Panc1 (cell line): ENCODE results near the gene SHISAL2B. TPM values are rescaled to one million over a fixed set of nuclear protein-coding genes. Genes with fewer than 3 reads are reported as not detected.
"Not testable (repeated sequence)": the region's sequence is repeated elsewhere in the genome, so short reads cannot be mapped to it uniquely, and the experiment has no call there.

Experiments
- ATAC-seq: fragments of 200-7000 bp; cut with Tn5 transposase; 2 replicates; pipeline ENCODE4 v1.9.1; 2020; ENCODE audit warnings: mild to moderate bottlenecking, moderate library complexity
- BruUV-seq: library from RNA; stranded (reverse); fragments of 400-500 nt; replicated peaks from 2 replicates; lab custom pipeline; 2021; lab: Mats Ljungman, UMichigan
- CTCF ChIA-PET: fragments of 300-600 bp; sonication (Branson Sonifier 250); formaldehyde crosslinking; loops from one replicate; lab custom pipeline; 2022; ENCODE audit warnings: antibody characterized with exemption; lab: Charles Lee
- POLR2A ChIA-PET: fragments of 300-600 bp; sonication (Branson Sonifier 250); formaldehyde crosslinking; loops from one replicate; lab custom pipeline; 2022; ENCODE audit warnings: antibody characterized with exemption; lab: Charles Lee
- DNase-seq: peaks from one replicate; pipeline ENCODE4 v3.0.0-alpha.2; 2010; ENCODE audit warnings: low read depth, low spot score
- H3K27ac ChIP-seq: 2 replicates; pipeline ENCODE4 v1.5.1; 2011; ENCODE audit warnings: mild to moderate bottlenecking, low read length, inconsistent platforms
- H3K27me3 ChIP-seq: fragments of 200-500 bp; sonication (Bioruptor generic); 2 replicates; pipeline ENCODE4 v1.6.0; 2014; ENCODE audit warnings: low read length, inconsistent platforms; ENCODE audit not compliant: control insufficient read depth, insufficient read depth
- H3K36me3 ChIP-seq: fragments of 200-500 bp; sonication (Bioruptor generic); 2 replicates; pipeline ENCODE4 v1.5.1; 2014; ENCODE audit warnings: inconsistent platforms, mild to moderate bottlenecking, low read length, moderate library complexity; ENCODE audit not compliant: control insufficient read depth, insufficient read depth
- H3K4me1 ChIP-seq: 2 replicates; pipeline ENCODE4 v1.5.1; 2011; ENCODE audit warnings: inconsistent platforms, mild to moderate bottlenecking, low read length, moderate library complexity; ENCODE audit not compliant: control insufficient read depth, insufficient read depth
- H3K4me3 ChIP-seq, 2 experiments: 2 replicates each; pipeline ENCODE4 v1.5.1; 2011 to 2012; ENCODE audit warnings: low read depth in 2 of 2, low read length in 2 of 2, mild to moderate bottlenecking in 2 of 2, inconsistent platforms in 1 of 2, moderate library complexity in 1 of 2
- H3K9me3 ChIP-seq: fragments of 200-500 bp; sonication (Bioruptor generic); 2 replicates; pipeline ENCODE4 v1.5.1; 2014; ENCODE audit warnings: low read depth, mild to moderate bottlenecking, inconsistent platforms, low read length, moderate library complexity; ENCODE audit not compliant: control insufficient read depth, insufficient read depth
- POLR2AphosphoS5 ChIP-seq: IDR thresholded peaks from 2 replicates; pipeline ENCODE4 v1.6.1; 2012; ENCODE audit warnings: mild to moderate bottlenecking, low read depth, low read length, moderate library complexity
- REST ChIP-seq, 2 experiments: IDR thresholded peaks; 2 replicates each; pipeline ENCODE4 v1.6.1; 2011 to 2012; ENCODE audit warnings: low read depth in 2 of 2, control low read depth in 1 of 2, low read length in 1 of 2, mild to moderate bottlenecking in 1 of 2, moderate library complexity in 1 of 2; ENCODE audit not compliant: insufficient read depth in 1 of 2
- SIN3A ChIP-seq: IDR thresholded peaks from 2 replicates; pipeline ENCODE4 v1.6.1; 2012; ENCODE audit warnings: low read depth, mild to moderate bottlenecking, low read length, moderate library complexity, borderline replicate concordance; ENCODE audit not compliant: insufficient read depth
- TCF7L2 ChIP-seq: IDR thresholded peaks from 2 replicates; pipeline ENCODE4 v1.6.1; 2011; ENCODE audit warnings: mild to moderate bottlenecking, low read depth, low read length, inconsistent platforms
- in situ Hi-C: cut with HindIII; loops from 2 replicates; pipeline ENCODE4 v1.10.0; 2016; ENCODE audit warnings: low sequenced_read_pairs, low pct_unique_long_range_greater_than_20kb
- intact Hi-C: fragments of 100-400 bp; cut with micrococcal nuclease; formaldehyde crosslinking; loops from one replicate; pipeline ENCODE4 v1.10.0; 2022; ENCODE audit not compliant: unreplicated experiment
- total RNA-seq: library from RNA; stranded (reverse); gene quantifications from one replicate; pipeline ENCODE4 v1.2.1, GENCODE V29; 2021; ENCODE audit not compliant: unreplicated experiment
- TF ChIP-seq, protein P1 (sequence below): fragments of 450-650 bp; IDR thresholded peaks from 2 replicates; pipeline ENCODE4 v1.5.1; 2017; ENCODE audit warnings: mild to moderate bottlenecking

SHISAL2B gene
- total RNA-seq, 1 experiment from 2014 or later = not detected

GRCh38 chr5:64655596-64655995 lies 34.7 kb upstream of the SHISAL2B start:
- Histone ChIP-seq H3K4me1 (no peaks in the 10 kb centered on the region), H3K27ac (no peak overlapping the region), H3K9me3 (no peaks in the 10 kb centered on the region), H3K27me3 (peaks cover 1% of the 10 kb centered on the region; the same call in 1 of the 2 replicates), H3K36me3 (no peaks in the 10 kb centered on the region), H3K4me3 (no peak overlapping the region)
- ChIA-PET POLR2A (no interaction called here), CTCF (no interaction called here)
- TF ChIP-seq TCF7L2 = no peak
- no peak for TF ChIP-seq REST (IDR thresholded peaks at IDR 0.05; ENCODE audit: insufficient read depth in 1 of 2, low read depth in 2 of 2, low read length in 1 of 2)
- TF ChIP-seq POLR2AphosphoS5 = no peak
- TF ChIP-seq, protein P1, sequence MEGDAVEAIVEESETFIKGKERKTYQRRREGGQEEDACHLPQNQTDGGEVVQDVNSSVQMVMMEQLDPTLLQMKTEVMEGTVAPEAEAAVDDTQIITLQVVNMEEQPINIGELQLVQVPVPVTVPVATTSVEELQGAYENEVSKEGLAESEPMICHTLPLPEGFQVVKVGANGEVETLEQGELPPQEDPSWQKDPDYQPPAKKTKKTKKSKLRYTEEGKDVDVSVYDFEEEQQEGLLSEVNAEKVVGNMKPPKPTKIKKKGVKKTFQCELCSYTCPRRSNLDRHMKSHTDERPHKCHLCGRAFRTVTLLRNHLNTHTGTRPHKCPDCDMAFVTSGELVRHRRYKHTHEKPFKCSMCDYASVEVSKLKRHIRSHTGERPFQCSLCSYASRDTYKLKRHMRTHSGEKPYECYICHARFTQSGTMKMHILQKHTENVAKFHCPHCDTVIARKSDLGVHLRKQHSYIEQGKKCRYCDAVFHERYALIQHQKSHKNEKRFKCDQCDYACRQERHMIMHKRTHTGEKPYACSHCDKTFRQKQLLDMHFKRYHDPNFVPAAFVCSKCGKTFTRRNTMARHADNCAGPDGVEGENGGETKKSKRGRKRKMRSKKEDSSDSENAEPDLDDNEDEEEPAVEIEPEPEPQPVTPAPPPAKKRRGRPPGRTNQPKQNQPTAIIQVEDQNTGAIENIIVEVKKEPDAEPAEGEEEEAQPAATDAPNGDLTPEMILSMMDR = no peak
- TF ChIP-seq SIN3A = no peak
- in situ Hi-C loops (no loop called here), intact Hi-C loops (no loop called here)
- no TSS peak for BruUV-seq
- no peak for DNase-seq
- no peak for ATAC-seq

DNA sequence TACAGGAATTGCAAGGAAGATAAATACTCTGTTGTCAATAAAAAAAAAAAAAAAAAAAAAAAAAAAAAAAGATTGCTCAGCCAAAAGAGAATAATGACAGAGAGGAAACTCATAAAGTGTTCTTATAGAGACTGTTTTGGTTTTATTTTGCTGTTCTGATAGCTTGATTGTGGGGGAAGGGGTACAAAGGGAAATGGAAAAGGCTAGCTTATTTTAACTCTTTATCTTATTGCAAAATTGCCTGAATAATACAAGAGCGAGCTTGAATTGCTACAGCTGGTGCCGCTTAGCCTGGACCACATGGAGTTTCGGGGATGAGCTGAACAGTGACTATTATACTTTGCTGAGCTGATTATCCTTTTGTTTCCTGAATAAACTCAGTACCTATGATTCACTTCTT lies 31.0 kb upstream of the SHISAL2B start:
- H3K4me3 ChIP-seq = no peak overlapping the region
- peaks cover 3% of the 10 kb centered on the region; the same call in 1 of the 2 replicates for H3K27me3 ChIP-seq
- no peaks in the 10 kb centered on the region for H3K9me3 ChIP-seq
- no peak for ATAC-seq
- no TSS peak for BruUV-seq
- no peaks in the 10 kb centered on the region for H3K36me3 ChIP-seq
- ChIA-PET CTCF (no interaction called here), POLR2A (interaction anchor here (0.7 kb wide), 1 partner anchor 90 kb away, joined by 7 read pairs; no protein-coding TSS in a partner anchor)
- TF ChIP-seq SIN3A (no peak), POLR2AphosphoS5 (no peak), TCF7L2 (no peak), REST (IDR thresholded peaks at IDR 0.05; ENCODE audit: insufficient read depth in 1 of 2, low read depth in 2 of 2, low read length in 1 of 2) (no peak)
- TF ChIP-seq, protein P1 = no peak
- DNase-seq = no peak
- in situ Hi-C loops = no loop called here
- intact Hi-C loops = no loop called here
- H3K4me1 ChIP-seq = no peaks in the 10 kb centered on the region
- no peak overlapping the region for H3K27ac ChIP-seq

GRCh38 chr5:64663181-64663580 lies 27.1 kb upstream of the SHISAL2B start:
- not testable (repeated sequence) for ATAC-seq

More at GRCh38 chr5:64663181-64663580, 27.1 kb upstream of the SHISAL2B start:
- H3K27me3 ChIP-seq, BruUV-seq, CTCF ChIA-PET, H3K9me3 ChIP-seq, H3K27ac ChIP-seq, H3K4me3 ChIP-seq, intact Hi-C loops, H3K36me3 ChIP-seq, POLR2A ChIA-PET, in situ Hi-C loops, DNase-seq, H3K4me1 ChIP-seq: not testable (repeated sequence)
